ENCODE data around the gene FARS2.

The FARS2 gene

GRCh38 chr6:5266423-5266822 is 5.1 kb downstream of the FARS2 start:
- TF ChIP-seq GATA2 (IDR thresholded peaks at IDR 0.05; ENCODE audit: low read depth, low read length) (no peak), GATA3 (IDR thresholded peaks at IDR 0.05; ENCODE audit: low read depth, low read length) (no peak)

GRCh38 chr6:5270093-5270680 is 8.9 kb downstream of the FARS2 start:
- no peak for TF ChIP-seq GATA2 (IDR thresholded peaks at IDR 0.05; ENCODE audit: low read depth, low read length)
- TF ChIP-seq GATA3 (IDR thresholded peaks at IDR 0.05; ENCODE audit: low read depth, low read length): no peak

GRCh38 chr6:5271926-5272325 is 10.6 kb downstream of the FARS2 start:
- TF ChIP-seq GATA2 (IDR thresholded peaks at IDR 0.05; ENCODE audit: low read depth, low read length) (no peak), GATA3 (IDR thresholded peaks at IDR 0.05; ENCODE audit: low read depth, low read length) (no peak)

GRCh38 chr6:5274231-5274630 is 12.9 kb downstream of the FARS2 start:
- TF ChIP-seq GATA3 (IDR thresholded peaks at IDR 0.05; ENCODE audit: low read depth, low read length) (no peak), GATA2 (IDR thresholded peaks at IDR 0.05; ENCODE audit: low read depth, low read length) (no peak)

GRCh38 chr6:5275497-5275896 is 14.2 kb downstream of the FARS2 start:
- TF ChIP-seq GATA3 (IDR thresholded peaks at IDR 0.05; ENCODE audit: low read depth, low read length) (no peak), GATA2 (IDR thresholded peaks at IDR 0.05; ENCODE audit: low read depth, low read length) (no peak)

GRCh38 chr6:5276581-5276980 is 15.3 kb downstream of the FARS2 start:
- TF ChIP-seq GATA3 (IDR thresholded peaks at IDR 0.05; ENCODE audit: low read depth, low read length): no peak
- TF ChIP-seq GATA2 (IDR thresholded peaks at IDR 0.05; ENCODE audit: low read depth, low read length): no peak

- no peak for TF ChIP-seq GATA2 (IDR thresholded peaks at IDR 0.05; ENCODE audit: low read depth, low read length)
- no peak for TF ChIP-seq GATA3 (IDR thresholded peaks at IDR 0.05; ENCODE audit: low read depth, low read length)
Measured at GRCh38 chr6:5277589-5277988, 16.3 kb downstream of the FARS2 start.

- no peak for TF ChIP-seq GATA3 (IDR thresholded peaks at IDR 0.05; ENCODE audit: low read depth, low read length)
- no peak for TF ChIP-seq GATA2 (IDR thresholded peaks at IDR 0.05; ENCODE audit: low read depth, low read length)
Measured at GRCh38 chr6:5278047-5278446, 16.7 kb downstream of the FARS2 start.

- no peak for TF ChIP-seq GATA3 (IDR thresholded peaks at IDR 0.05; ENCODE audit: low read depth, low read length)
- no peak for TF ChIP-seq GATA2 (IDR thresholded peaks at IDR 0.05; ENCODE audit: low read depth, low read length)
Measured at GRCh38 chr6:5278565-5279120, 17.3 kb downstream of the FARS2 start.

GRCh38 chr6:5279891-5280338 is 18.6 kb downstream of the FARS2 start:
- TF ChIP-seq GATA3 (IDR thresholded peaks at IDR 0.05; ENCODE audit: low read depth, low read length): no peak
- no peak for TF ChIP-seq GATA2 (IDR thresholded peaks at IDR 0.05; ENCODE audit: low read depth, low read length)

GRCh38 chr6:5280920-5281319 is 19.6 kb downstream of the FARS2 start:
- no peak for TF ChIP-seq GATA2 (IDR thresholded peaks at IDR 0.05; ENCODE audit: low read depth, low read length)
- no peak for TF ChIP-seq GATA3 (IDR thresholded peaks at IDR 0.05; ENCODE audit: low read depth, low read length)

GRCh38 chr6:5282191-5282623 is 20.9 kb downstream of the FARS2 start:
- TF ChIP-seq GATA2 (IDR thresholded peaks at IDR 0.05; ENCODE audit: low read depth, low read length): no peak
- no peak for TF ChIP-seq GATA3 (IDR thresholded peaks at IDR 0.05; ENCODE audit: low read depth, low read length)

- TF ChIP-seq GATA3 (IDR thresholded peaks at IDR 0.05; ENCODE audit: low read depth, low read length) (no peak), GATA2 (IDR thresholded peaks at IDR 0.05; ENCODE audit: low read depth, low read length) (no peak)
Measured at GRCh38 chr6:5285081-5285480, 23.8 kb downstream of the FARS2 start.

GRCh38 chr6:5285526-5285925 is 24.2 kb downstream of the FARS2 start:
- TF ChIP-seq GATA3 (IDR thresholded peaks at IDR 0.05; ENCODE audit: low read depth, low read length) (no peak), GATA2 (IDR thresholded peaks at IDR 0.05; ENCODE audit: low read depth, low read length) (no peak)

- no peak for TF ChIP-seq GATA2 (IDR thresholded peaks at IDR 0.05; ENCODE audit: low read depth, low read length)
- TF ChIP-seq GATA3 (IDR thresholded peaks at IDR 0.05; ENCODE audit: low read depth, low read length): no peak
Measured at GRCh38 chr6:5286780-5287179, 25.5 kb downstream of the FARS2 start.
